DMS79 treated with DMSO at 0.1 percent for 48 hours (cell line): Measurements from ENCODE around the gene XRCC4.

ENCODE experiments used
- DNase-seq: peaks from one replicate; lab custom pipeline; 2025; lab: John Stamatoyannopoulos, UW

The XRCC4 gene

GRCh38 chr5:83071286-83072051 lies 5.9 kb upstream of the XRCC4 start:
- DNase-seq, result no peak

DNA sequence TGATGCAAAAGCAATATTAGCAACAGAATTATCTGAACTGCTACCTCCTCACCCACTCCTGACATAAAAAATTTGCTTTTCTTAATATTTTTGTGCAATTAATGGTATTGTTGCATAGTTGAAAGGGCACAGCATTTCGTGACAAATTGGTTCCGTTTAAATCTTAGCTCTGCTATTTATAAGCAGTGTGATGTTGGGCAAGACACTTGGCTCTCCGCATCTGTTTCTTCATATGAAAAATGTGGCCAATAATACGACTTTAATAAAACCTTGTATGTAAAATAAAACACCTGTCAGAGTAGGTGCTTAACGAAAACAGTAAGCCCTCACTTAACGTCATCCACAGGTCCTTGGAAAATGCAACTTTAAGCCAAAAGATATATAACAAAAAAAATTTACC lies 4.4 kb upstream of the XRCC4 start:
- no peak for DNase-seq

DNA sequence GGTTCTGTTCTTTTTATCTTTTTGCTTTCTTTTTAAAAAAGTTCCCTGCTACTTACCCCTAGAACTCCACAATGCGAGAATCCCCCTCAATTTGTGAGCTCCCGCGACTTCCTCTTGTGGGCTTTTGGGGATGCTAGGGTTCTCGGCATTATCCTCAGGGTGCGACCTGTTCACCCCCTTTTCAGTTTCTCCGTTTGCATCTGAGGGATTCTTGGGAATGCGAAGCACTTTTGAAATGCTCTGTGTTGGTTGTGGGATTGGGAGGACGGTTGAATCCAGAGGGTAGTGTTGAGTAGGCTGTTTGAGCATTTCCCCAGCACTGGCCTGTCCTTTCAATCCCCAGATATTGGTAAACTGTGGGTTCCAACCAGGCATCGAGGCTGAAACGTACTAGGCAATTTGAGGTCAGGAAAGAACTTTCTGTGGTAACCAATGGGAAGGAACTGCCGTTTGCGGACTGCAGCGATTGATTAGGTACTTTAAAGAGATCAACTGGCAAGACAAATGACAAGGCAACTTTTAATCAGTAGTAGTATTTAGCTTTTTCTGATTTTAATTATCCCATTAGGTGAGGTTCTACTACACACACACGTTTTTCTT lies 415 bp downstream of the XRCC4 start:
- DNase-seq, result no peak

GRCh38 chr5:83082750-83083149 lies 5.4 kb downstream of the XRCC4 start:
- DNase-seq, result no peak

- no peak for DNase-seq
These were observed 7.0 kb downstream of the XRCC4 start for GRCh38 chr5:83084336-83084735.

DNA sequence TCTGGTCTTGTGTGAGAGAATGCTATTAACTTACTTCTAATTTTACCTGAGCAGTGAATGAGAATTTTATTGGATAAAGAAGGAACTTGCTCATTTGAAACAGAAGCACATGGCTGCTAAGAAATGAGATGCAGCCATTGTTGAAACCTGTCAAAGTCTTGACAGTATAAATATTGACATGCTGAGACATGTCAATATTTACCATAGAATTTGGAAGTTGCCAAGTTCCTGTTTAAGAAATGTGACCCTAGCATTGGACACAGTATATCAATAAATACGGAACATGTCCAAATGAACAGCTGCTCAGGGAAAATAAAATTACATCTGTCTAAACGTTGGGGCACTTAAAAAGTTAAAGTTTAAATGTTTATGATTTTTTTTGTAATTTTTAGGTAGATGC lies 7.8 kb downstream of the XRCC4 start:
- no peak for DNase-seq

DNA sequence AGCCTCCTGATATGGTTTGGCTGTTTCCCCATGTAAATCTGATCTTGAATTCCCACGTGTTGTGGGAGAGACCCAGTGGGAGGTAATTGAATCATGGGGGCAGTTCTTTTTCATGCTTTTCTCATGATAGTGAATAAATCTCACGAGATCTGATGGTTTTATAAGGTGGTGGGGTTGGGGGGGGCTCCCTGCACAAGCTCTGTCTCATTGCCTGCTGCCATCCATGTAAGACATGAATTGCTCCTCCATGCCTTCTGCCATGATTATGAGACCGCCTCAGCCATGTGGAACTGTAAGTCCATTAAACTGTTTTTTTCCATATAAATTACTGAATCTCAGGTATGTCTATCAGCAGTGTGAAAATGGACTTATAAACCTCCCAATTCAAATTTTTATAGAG lies 12.8 kb downstream of the XRCC4 start:
- DNase-seq, result no peak

- DNase-seq, result no peak
These were observed 15.3 kb downstream of the XRCC4 start for GRCh38 chr5:83092619-83093018.

GRCh38 chr5:83093692-83094091 lies 16.3 kb downstream of the XRCC4 start:
- no peak for DNase-seq

- DNase-seq, result no peak
These were observed 18.0 kb downstream of the XRCC4 start for GRCh38 chr5:83095163-83095956.

GRCh38 chr5:83095957-83096539 lies 18.7 kb downstream of the XRCC4 start:
- no peak for DNase-seq

DNA sequence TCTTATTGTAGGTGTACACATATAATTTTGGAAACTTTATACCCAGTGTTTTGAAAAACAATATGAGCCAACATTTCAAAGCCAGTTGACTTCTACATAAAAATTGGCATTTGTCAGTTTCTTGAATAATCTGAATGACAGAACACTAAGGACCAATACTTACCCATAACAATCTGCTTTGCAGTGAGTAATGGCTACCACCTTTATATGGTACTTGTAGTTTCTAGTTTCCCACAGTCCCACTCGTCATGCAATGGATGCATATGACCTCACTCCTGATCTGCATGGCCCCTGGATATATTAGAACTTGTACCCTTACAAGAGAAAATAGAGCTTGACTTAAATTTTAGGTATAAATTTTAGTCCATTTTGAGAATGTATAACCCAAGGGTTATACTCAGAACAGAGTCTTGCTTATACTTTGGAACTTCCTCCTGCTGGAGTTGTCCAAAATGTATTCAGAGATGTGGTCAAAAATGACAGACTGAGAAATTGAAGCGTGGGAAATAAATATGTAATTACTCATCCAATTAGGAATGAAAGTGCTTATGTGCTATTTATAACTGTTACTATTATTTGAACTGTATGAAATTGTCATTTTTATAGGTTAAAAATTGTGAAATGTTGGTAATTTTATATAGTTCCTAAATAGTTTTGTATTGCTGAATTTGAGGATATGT lies 19.5 kb downstream of the XRCC4 start:
- DNase-seq, result no peak

- DNase-seq, result peak; percentile 32
These were observed 20.4 kb downstream of the XRCC4 start for GRCh38 chr5:83097689-83098231.

DNA sequence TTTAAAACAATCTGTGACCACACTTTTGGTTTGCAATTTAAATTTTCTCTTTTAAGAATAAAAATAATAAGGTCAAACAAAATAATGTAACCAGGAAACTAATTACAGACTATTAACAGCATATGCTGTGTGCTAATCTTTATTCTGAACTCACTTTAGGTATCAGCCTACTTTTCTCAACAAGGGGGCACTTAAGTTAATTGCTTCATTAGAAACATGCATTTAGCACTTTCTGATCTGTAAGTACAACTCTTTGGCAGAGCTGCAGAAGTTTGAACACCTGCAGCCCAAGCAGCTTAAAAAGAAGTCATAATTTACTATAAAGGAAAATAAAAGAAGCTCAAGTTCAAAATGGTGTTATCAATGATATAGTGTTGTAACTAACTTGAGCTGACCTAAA lies 21.7 kb downstream of the XRCC4 start:
- DNase-seq, result no peak

GRCh38 chr5:83099445-83099844 lies 22.1 kb downstream of the XRCC4 start:
- no peak for DNase-seq

DNA sequence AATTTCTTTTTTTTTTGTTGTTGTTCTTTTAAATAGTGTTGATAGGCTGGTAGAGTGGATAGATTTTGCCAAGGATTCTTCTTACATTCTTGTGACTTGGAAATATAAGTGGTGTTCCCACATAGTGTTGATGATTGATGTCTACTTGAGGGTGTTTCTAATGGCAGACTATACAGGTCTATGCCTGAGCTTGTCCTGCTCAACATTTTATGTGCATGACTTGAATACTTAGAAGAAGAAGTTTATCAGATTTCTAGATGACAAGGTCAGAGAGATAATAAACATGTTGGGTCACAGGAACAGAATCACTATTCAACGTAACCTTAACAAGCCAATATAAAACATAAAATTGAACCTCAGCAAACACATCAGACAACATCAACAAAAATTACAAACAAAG lies 24.2 kb downstream of the XRCC4 start:
- no peak for DNase-seq

GRCh38 chr5:83102364-83102980 lies 25.1 kb downstream of the XRCC4 start:
- no peak for DNase-seq

- no peak for DNase-seq
These were observed 26.7 kb downstream of the XRCC4 start for GRCh38 chr5:83104021-83104420.

GRCh38 chr5:83107692-83108420 lies 30.5 kb downstream of the XRCC4 start:
- DNase-seq, result no peak

GRCh38 chr5:83109380-83109779 lies 32.0 kb downstream of the XRCC4 start:
- DNase-seq, result no peak

GRCh38 chr5:83115816-83116215 lies 38.5 kb downstream of the XRCC4 start:
- no peak for DNase-seq
